SW480 (cell line): ENCODE measurements around the gene POLK.
"Not testable (repeated sequence)": the region's sequence is repeated elsewhere in the genome, so short reads cannot be mapped to it uniquely, and the experiment has no call there.

ENCODE experiments used
- DNase-seq: peaks from one replicate; pipeline ENCODE4 v3.0.0-alpha.2; 2016; ENCODE audit warnings: low spot score

The POLK gene

GRCh38 chr5:75510836-75511434 is 756 bp upstream of the POLK start:
- DNase-seq = peak; percentile 26

GRCh38 chr5:75512383-75513074 is 838 bp downstream of the POLK start:
- peak; percentile 0 for DNase-seq

GRCh38 chr5:75513841-75514240 is 2.1 kb downstream of the POLK start:
- DNase-seq = no peak

- no peak for DNase-seq
These were observed 2.6 kb downstream of the POLK start for GRCh38 chr5:75514323-75514722.

GRCh38 chr5:75519761-75520160 is 8.1 kb downstream of the POLK start:
- no peak for DNase-seq

- DNase-seq = no peak
These were observed 9.5 kb downstream of the POLK start for GRCh38 chr5:75521195-75521594.

- no peak for DNase-seq
These were observed 10.3 kb downstream of the POLK start for GRCh38 chr5:75522025-75522424.

GRCh38 chr5:75522542-75522941 is 10.9 kb downstream of the POLK start:
- DNase-seq = no peak

- no peak for DNase-seq
These were observed 11.6 kb downstream of the POLK start for GRCh38 chr5:75523275-75523674.

GRCh38 chr5:75524071-75524470 is 12.4 kb downstream of the POLK start:
- no peak for DNase-seq

- DNase-seq = no peak
These were observed 12.9 kb downstream of the POLK start for GRCh38 chr5:75524591-75524990.

- no peak for DNase-seq
These were observed 13.7 kb downstream of the POLK start for GRCh38 chr5:75525344-75525743.

GRCh38 chr5:75526070-75526469 is 14.4 kb downstream of the POLK start:
- DNase-seq = no peak

- DNase-seq = no peak
These were observed 17.5 kb downstream of the POLK start for GRCh38 chr5:75529185-75529584.

GRCh38 chr5:75532190-75532589 is 20.5 kb downstream of the POLK start:
- no peak for DNase-seq

GRCh38 chr5:75533716-75534115 is 22.0 kb downstream of the POLK start:
- not testable (repeated sequence) for DNase-seq

- no peak for DNase-seq
These were observed 23.0 kb downstream of the POLK start for GRCh38 chr5:75534734-75535133.

GRCh38 chr5:75536147-75536546 is 24.5 kb downstream of the POLK start:
- DNase-seq = no peak

- DNase-seq = no peak
These were observed 25.1 kb downstream of the POLK start for GRCh38 chr5:75536694-75537360.

- no peak for DNase-seq
These were observed 26.5 kb downstream of the POLK start for GRCh38 chr5:75538211-75538610.

GRCh38 chr5:75545131-75545530 is 33.4 kb downstream of the POLK start:
- no peak for DNase-seq

GRCh38 chr5:75546830-75547229 is 35.1 kb downstream of the POLK start:
- no peak for DNase-seq

GRCh38 chr5:75547812-75548211 is 36.1 kb downstream of the POLK start:
- DNase-seq = no peak

GRCh38 chr5:75550597-75550996 is 38.9 kb downstream of the POLK start:
- no peak for DNase-seq
